Tibial nerve (tissue), 4 donors: Measurements from ENCODE around the gene ANXA7.

Source experiments
- EP300 ChIP-seq, 2 donors: sonication (generic); formaldehyde crosslinking; IDR thresholded peaks; one replicate each; pipeline ENCODE4 v1.6.1; 2017; ENCODE audit warnings: antibody characterized with exemption in 2 of 2, mild to moderate bottlenecking in 1 of 2
- TF ChIP-seq, protein P1 (sequence below), 5 experiments: fragments of 200-600 bp in 3 of 5; fragments of 450-650 bp in 2 of 5; sonication (generic) in 3 of 5; IDR thresholded peaks; one replicate each; pipeline ENCODE4 v1.5.1; 2016 to 2019; ENCODE audit warnings: antibody characterized with exemption in 5 of 5, mild to moderate bottlenecking in 3 of 5, moderate library complexity in 2 of 5

DNA sequence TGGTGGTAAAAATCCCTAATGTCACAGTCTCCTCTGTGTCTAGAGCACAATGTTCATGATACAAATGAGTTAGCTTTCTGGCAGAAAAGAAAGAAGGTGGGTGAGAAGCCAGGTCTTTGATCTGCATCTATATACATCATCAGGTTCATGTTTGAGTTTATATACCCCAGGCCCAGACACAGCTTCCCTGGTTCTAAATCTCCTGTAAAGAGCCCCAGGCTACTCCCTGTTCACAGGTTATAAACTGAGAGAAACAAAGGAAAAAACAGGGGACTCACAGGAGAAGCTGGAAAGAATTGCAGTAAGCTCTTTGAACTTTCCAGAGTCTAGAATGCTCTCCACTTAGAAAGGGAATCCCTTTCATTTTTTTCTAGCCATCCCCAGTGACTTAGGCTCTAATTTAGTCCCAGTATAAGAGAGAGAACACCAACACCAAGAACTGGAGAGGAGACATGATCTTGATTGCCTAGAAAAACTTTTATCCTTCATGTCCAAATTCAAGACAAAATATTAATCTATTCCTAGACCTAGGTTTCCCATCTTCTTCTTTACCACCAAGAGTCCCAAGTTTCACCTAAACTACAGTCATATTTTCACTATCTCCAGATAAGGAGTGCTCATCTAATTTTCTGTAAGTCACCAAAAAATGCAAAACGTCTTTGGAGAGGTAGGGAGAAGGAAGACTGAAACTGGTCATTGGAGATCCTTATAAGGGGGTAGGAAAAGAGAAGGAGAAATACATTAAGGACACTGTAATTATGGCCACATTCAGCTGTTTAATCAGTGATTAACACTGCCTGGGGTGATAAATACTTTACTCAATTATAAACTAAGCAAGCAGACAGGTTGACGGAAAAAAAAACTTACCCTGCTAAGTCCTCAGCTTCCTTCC lies 19.0 kb upstream of the ANXA7 start:
- TF ChIP-seq, protein P1, sequence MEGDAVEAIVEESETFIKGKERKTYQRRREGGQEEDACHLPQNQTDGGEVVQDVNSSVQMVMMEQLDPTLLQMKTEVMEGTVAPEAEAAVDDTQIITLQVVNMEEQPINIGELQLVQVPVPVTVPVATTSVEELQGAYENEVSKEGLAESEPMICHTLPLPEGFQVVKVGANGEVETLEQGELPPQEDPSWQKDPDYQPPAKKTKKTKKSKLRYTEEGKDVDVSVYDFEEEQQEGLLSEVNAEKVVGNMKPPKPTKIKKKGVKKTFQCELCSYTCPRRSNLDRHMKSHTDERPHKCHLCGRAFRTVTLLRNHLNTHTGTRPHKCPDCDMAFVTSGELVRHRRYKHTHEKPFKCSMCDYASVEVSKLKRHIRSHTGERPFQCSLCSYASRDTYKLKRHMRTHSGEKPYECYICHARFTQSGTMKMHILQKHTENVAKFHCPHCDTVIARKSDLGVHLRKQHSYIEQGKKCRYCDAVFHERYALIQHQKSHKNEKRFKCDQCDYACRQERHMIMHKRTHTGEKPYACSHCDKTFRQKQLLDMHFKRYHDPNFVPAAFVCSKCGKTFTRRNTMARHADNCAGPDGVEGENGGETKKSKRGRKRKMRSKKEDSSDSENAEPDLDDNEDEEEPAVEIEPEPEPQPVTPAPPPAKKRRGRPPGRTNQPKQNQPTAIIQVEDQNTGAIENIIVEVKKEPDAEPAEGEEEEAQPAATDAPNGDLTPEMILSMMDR (IDR thresholded peaks at IDR 0.05) = no peak
- TF ChIP-seq EP300 (IDR thresholded peaks at IDR 0.05) = no peak
